Effector memory CD4-positive, alpha-beta T cell (primary cell): ENCODE results near the gene FBXL7.

Experiments used
- DNase-seq, 3 donors: peaks; one replicate each; pipeline ENCODE4 v3.0.0-alpha.2; 2020
- H3K27ac ChIP-seq: 2 replicates; pipeline ENCODE4 v1.7.0; 2013; ENCODE audit warnings: mild to moderate bottlenecking, low read length, moderate library complexity; ENCODE audit not compliant: insufficient read depth, poor library complexity, severe bottlenecking
- H3K27me3 ChIP-seq: replicated peaks from 2 replicates; pipeline ENCODE4 v1.7.0; 2013; ENCODE audit warnings: mild to moderate bottlenecking, low read length; ENCODE audit not compliant: insufficient read depth, control insufficient read depth, poor library complexity, severe bottlenecking
- H3K36me3 ChIP-seq: 2 replicates; pipeline ENCODE4 v1.7.0; 2013; ENCODE audit warnings: mild to moderate bottlenecking, low read length, moderate library complexity; ENCODE audit not compliant: control insufficient read depth, insufficient read depth
- H3K4me1 ChIP-seq: 2 replicates; pipeline ENCODE4 v1.7.0; 2013; ENCODE audit warnings: low read length, mild to moderate bottlenecking; ENCODE audit not compliant: control insufficient read depth, insufficient read depth, poor library complexity, severe bottlenecking
- H3K4me3 ChIP-seq: 2 replicates; pipeline ENCODE4 v1.7.0; 2013; ENCODE audit warnings: low read length, low read depth, mild to moderate bottlenecking; ENCODE audit not compliant: insufficient read depth, poor library complexity, severe bottlenecking
- H3K9me3 ChIP-seq: 2 replicates; pipeline ENCODE4 v1.7.0; 2013; ENCODE audit warnings: mild to moderate bottlenecking, low read length, moderate library complexity; ENCODE audit not compliant: control insufficient read depth

FBXL7 gene

DNA sequence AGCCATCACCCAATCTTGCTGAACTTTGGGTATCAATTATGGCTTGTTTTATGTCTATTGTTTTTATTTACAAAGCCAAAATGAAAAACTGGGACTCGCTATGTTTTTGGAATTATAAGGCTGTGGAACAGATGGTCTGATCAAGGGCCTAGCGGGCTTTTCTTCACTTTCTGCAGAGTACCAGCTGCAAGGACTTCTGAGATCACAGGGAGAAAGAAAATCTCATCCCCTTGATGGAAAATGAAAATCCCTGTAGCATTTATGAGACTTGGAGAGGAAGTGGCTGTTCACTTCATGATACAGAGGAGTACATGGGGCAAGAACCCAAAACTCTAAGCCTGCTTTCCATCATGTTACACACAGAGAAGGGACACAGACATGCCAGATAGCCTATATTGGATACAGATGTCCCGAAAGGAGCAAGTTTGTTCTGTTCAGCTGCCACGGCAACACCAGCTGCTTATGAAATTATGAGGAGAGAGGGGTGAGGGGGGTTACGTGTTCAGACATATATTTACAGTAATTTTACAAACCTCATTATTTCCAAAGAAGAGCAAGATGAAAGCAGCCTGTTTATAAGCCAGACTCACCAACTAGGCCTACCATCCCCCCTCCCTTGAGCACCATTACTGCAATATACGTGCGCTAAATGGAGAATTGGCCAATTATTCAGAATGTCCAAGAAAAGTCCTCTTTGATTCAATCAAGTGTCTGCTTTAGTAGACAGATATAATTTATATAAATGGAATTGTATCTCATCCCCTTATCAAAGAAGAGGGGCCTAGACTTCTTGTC, 459.6 kb downstream of the FBXL7 start:
- Histone ChIP-seq H3K4me1 (no peaks in the 10 kb centered on the region), H3K27me3 (no peaks in the 10 kb centered on the region), H3K4me3 (no peak overlapping the region), H3K9me3 (no peaks in the 10 kb centered on the region), H3K27ac (no peak overlapping the region), H3K36me3 (no peaks in the 10 kb centered on the region)
- DNase-seq = no peak

DNA sequence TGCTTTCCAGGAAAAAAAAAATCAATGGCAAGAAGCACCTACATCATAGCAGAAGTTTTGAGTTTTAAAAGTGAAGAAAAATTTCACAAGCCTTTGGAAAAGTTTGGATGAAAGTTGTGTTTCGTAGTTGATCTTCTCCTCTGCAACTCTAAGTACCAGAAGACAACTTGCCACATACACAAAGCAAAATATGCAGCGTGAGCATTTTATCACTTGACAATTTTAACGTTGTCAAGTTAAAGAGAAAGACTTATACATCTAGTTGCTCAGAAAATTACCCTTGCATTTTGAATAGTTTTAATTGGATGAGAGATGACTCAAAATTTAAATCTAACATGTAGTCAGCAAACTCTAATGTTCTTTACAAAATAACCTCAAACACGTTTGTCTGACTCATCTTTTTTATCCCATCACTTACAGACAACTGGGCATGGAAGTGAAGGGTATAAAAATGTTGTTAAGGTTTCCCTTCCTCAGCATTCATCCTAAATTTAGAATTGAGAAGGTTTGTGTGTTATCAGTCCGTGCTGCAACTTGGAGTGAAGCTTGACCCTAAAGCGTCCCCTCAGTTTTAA, 466.2 kb downstream of the FBXL7 start:
- Histone ChIP-seq H3K27me3 (no peaks in the 10 kb centered on the region), H3K9me3 (no peaks in the 10 kb centered on the region), H3K4me3 (no peak overlapping the region), H3K27ac (no peak overlapping the region), H3K36me3 (no peaks in the 10 kb centered on the region), H3K4me1 (no peaks in the 10 kb centered on the region)
- no peak for DNase-seq

DNA sequence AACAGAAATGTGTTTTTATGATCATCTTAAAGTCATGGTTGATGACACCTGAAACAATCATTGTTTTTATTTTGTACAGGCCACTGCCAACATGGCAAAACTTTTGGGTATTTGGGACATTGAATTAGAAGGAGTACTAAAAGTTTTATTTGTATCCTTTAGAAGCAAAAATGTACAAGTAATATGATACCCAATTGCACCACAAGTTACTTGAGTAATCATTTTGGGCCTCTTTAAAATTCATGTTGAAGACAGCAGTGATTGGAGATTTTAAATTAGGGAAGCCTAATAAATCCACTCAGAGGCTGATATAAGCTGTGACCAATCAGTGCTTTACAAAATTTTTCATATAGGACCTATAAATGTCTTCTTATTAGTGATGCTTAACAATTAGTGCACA, 466.7 kb downstream of the FBXL7 start:
- H3K27me3 ChIP-seq = no peaks in the 10 kb centered on the region
- H3K36me3 ChIP-seq = no peaks in the 10 kb centered on the region
- H3K4me1 ChIP-seq = no peaks in the 10 kb centered on the region
- H3K27ac ChIP-seq = no peak overlapping the region
- H3K4me3 ChIP-seq = no peak overlapping the region
- DNase-seq = no peak
- no peaks in the 10 kb centered on the region for H3K9me3 ChIP-seq

DNA sequence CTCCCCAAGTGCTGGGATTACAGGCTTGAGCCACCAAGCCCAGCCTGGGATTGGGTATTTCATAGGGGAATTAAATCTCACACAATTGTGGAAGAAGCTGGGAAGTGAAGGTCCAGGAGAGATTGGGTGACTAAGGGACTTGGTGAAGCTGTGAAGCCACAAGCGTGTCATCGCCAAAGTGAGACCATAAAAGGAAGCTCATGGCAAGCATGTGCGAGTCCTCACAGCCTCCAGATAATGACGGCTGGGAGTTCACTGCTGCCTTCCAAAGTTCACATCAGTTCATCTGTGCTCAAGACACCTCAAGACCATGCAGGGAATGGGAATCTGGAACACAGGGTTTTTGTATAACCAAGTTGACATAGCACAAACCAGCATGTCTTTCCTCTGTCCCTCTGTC, 469.0 kb downstream of the FBXL7 start:
- H3K9me3 ChIP-seq = no peaks in the 10 kb centered on the region
- no peaks in the 10 kb centered on the region for H3K36me3 ChIP-seq
- no peaks in the 10 kb centered on the region for H3K27me3 ChIP-seq
- H3K4me1 ChIP-seq = no peaks in the 10 kb centered on the region
- H3K4me3 ChIP-seq = no peak overlapping the region
- DNase-seq = no peak
- H3K27ac ChIP-seq = no peak overlapping the region

DNA sequence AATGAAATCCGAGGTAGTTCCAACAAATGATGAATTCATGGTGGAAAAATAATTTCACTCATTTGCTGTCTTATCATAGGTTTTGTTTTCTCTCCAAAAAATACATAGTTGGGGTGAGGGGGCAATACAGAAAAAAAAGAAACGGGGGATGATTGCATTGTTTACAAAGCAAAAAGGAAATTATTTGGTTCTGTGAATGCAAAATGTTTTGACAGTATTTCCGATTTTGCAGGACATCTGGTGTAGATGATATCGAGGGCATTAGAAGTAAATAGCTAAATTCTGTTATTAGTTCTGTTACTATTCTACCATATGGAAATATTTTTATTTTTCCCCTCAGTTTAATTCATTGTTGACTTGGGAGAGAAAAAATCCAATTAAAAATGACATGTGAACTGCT, 477.9 kb downstream of the FBXL7 start:
- Histone ChIP-seq H3K27me3 (no peaks in the 10 kb centered on the region), H3K36me3 (no peaks in the 10 kb centered on the region), H3K4me1 (no peaks in the 10 kb centered on the region), H3K4me3 (no peak overlapping the region), H3K9me3 (no peaks in the 10 kb centered on the region), H3K27ac (no peak overlapping the region)
- DNase-seq = no peak

DNA sequence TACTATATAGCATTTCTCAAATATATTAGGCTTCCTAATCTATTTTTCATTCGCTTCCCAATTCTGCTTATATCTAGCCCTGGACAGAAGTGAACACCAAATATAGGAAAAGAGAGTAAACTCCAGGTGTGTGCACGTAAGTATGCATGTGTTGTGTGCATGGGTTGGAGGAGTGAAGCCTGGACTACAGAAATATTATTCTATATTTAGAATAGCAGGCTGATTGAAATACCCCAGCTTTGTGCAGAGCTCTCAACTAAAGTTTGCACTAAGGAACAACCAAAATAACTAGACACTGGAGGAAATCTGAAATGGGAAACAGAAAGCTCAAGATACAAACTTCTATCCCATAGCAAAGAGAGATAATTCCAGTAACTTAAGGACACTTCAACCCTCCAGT, 480.9 kb downstream of the FBXL7 start:
- DNase-seq = no peak
- Histone ChIP-seq H3K4me1 (no peaks in the 10 kb centered on the region), H3K27ac (no peak overlapping the region), H3K4me3 (no peak overlapping the region), H3K27me3 (no peaks in the 10 kb centered on the region), H3K36me3 (no peaks in the 10 kb centered on the region), H3K9me3 (no peaks in the 10 kb centered on the region)

DNA sequence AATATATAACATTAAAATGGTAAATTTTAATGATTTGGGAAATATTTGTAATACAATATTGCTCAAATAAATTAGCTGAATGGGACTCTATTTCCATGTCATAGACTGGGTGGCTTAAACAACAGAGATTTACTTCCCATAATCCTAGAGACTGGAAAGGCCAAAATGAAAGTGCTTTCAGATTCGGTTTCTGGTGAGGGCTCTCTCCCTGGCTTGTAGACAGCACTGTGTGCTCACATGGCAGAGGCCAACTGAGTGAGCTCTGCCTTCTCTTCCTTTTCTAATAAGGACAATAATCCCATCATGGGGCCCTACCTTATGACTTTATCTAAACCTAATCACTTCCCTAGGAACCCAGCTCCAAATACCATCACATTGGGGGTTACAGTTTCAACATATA, 483.4 kb downstream of the FBXL7 start:
- no peaks in the 10 kb centered on the region for H3K4me1 ChIP-seq
- no peak overlapping the region for H3K27ac ChIP-seq
- DNase-seq = no peak
- H3K4me3 ChIP-seq = no peak overlapping the region
- no peaks in the 10 kb centered on the region for H3K9me3 ChIP-seq
- no peaks in the 10 kb centered on the region for H3K36me3 ChIP-seq
- no peaks in the 10 kb centered on the region for H3K27me3 ChIP-seq
